ENCODE results near the gene UBTD1. TPM values are rescaled to one million over a fixed set of nuclear protein-coding genes. Genes with fewer than 3 reads are reported as not detected.
"Not testable (repeated sequence)": the region's sequence is repeated elsewhere in the genome, so short reads cannot be mapped to it uniquely, and the experiment has no call there.

The UBTD1 gene
- total and polyA plus RNA-seq, 10 donors = 4.5 to 17.6 (median 11.8) TPM

DNA sequence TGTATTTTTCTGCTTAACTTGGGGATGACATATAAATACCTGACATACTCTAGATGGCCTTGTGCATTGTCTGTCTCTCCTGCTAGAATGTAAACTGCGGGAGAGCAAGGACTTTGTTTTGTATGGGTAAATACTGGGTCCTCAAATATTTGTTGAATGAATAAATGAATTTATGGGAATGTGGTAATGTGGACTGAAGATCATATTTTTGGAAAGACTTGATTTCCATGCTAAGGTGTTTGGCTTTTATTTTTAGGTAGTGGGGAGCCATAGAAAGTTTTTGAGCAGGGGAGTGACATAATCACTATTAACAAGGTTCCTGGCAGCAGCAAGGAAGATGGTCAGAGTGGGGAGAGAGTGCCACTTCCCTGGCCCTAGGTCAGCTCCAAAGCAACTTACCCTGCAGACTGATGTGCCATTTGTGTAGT lies 27.0 kb downstream of the UBTD1 start:
- no peak for DNase-seq
- H3K9me3 ChIP-seq = no peaks in the 10 kb centered on the region
- no peaks in the 10 kb centered on the region for H3K4me1 ChIP-seq
- H3K27me3 ChIP-seq (replicated peaks in 1 of 7) = no peaks in the 10 kb centered on the region
- TF ChIP-seq POLR2AphosphoS5 (IDR thresholded peaks at IDR 0.05) (no peak), POLR2A (IDR thresholded peaks at IDR 0.05) (no peak)
- no peak overlapping the region for H3K27ac ChIP-seq
- H3K4me3 ChIP-seq = no peak overlapping the region
- H3K36me3 ChIP-seq = no peaks in the 10 kb centered on the region
- 91 to 94% (median 92%) methylated on average over 1 of the region's 1 CpG for WGBS, 5 donors
- intact Hi-C loops (cut with DNase I; ENCODE audit: low total_unique reads) = no loop called here

DNA sequence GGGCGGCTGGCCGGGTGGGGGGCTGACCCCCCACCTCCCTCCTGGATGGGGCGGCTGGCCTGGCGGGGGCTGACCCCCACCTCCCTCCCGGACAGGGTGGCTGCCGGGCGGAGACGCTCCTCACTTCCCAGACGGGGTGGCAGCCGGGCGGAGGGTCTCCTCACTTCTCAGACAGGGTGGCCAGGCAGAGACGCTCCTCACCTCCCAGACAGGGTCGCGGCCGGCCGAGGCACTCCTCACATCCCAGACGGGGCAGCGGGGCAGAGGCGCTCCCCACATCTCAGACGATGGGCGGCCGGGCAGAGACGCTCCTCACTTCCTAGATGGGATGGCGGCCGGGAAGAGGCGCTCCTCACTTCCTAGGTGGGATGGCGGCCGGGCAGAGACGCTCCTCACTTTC lies 30.2 kb downstream of the UBTD1 start:
- H3K36me3 ChIP-seq; H3K27me3 ChIP-seq (replicated peaks in 1 of 7); H3K4me3 ChIP-seq; intact Hi-C loops (cut with DNase I; ENCODE audit: low total_unique reads); H3K27ac ChIP-seq; DNase-seq; H3K9me3 ChIP-seq; H3K4me1 ChIP-seq: not testable (repeated sequence)
- WGBS, 5 donors = 96 to 100% (median 98%) methylated on average over 2 to 26 of the region's 29 CpGs; no CpG with 5 or more reads in 1 of the 5 donors

DNA sequence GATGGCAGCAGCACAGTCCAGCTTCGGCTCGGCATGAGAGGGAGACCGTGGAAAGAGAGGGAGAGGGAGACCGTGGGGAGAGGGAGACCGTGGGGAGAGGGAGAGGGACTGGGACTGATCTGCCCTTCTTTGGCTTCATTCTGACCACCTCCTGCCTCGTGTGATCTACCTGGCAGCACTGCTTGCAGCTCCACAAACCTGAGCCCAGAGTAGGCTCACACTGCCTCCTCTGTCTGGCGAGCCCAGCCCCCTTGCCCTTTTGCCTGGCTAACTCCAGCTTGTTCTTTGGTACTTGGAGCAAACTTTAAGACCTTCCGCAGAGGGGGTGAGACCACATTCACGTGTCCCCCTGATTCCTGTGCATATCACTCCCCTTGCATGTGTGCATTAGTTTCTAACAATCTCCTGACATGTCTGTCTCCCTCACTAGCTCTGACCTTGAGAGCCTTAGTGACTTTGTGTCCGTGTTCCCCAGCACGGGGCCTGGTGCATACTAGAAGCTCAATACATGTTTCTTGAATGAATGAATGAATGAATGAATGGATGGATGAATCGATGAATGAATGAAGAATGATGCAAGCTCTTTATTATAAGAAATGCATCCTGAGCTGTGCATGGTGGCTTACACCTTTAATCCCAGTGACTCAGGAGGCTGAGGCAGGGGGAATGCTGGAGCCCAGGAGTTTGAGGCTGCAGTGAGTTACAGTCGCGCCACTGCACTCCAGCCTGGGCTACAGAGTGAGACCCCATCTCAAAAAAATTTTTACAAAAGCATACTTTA lies 31.2 kb downstream of the UBTD1 start:
- no peak for TF ChIP-seq POLR2A (IDR thresholded peaks at IDR 0.05)
- TF ChIP-seq POLR2AphosphoS5 (IDR thresholded peaks at IDR 0.05) = no peak
- TF ChIP-seq, protein P1, sequence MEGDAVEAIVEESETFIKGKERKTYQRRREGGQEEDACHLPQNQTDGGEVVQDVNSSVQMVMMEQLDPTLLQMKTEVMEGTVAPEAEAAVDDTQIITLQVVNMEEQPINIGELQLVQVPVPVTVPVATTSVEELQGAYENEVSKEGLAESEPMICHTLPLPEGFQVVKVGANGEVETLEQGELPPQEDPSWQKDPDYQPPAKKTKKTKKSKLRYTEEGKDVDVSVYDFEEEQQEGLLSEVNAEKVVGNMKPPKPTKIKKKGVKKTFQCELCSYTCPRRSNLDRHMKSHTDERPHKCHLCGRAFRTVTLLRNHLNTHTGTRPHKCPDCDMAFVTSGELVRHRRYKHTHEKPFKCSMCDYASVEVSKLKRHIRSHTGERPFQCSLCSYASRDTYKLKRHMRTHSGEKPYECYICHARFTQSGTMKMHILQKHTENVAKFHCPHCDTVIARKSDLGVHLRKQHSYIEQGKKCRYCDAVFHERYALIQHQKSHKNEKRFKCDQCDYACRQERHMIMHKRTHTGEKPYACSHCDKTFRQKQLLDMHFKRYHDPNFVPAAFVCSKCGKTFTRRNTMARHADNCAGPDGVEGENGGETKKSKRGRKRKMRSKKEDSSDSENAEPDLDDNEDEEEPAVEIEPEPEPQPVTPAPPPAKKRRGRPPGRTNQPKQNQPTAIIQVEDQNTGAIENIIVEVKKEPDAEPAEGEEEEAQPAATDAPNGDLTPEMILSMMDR (IDR thresholded peaks at IDR 0.05 in 8 of 11, conservative IDR thresholded peaks at IDR 0.05 in 3 of 11) = no peak
- WGBS, 5 donors = 80 to 89% (median 87%) methylated on average over 11 to 14 of the region's 14 CpGs

DNA sequence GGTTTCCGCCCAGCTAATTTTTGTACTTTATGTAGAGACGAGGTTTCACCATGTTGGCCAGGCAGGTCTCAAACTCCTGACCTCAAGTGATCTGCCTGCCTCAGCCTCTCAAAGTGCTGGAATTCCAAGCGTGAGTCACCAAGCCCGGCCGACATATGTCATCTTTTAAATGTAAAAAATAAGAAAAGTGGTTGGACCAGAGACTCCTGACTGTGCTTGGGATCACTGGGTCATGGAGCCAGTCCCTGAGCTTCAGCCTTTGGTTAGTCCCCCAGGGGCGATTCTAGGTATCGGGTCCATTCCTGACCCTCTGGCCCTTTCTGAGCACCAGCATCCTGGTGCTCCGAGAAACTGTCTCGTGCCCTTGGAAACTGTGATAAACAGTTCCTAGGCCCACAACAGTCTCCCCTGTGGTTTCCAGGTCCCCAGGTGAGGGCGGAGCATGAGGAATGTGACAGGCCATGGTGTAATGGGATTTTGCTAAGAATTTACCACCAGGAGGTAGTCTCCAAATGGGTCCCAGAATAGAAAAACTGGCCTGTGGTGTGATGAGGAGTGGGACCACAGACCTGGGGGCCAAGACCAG lies 32.8 kb downstream of the UBTD1 start:
- TF ChIP-seq POLR2AphosphoS5 (IDR thresholded peaks at IDR 0.05) (no peak), POLR2A (IDR thresholded peaks at IDR 0.05) (no peak)
- TF ChIP-seq, protein P1 (IDR thresholded peaks at IDR 0.05 in 8 of 11, conservative IDR thresholded peaks at IDR 0.05 in 3 of 11) = no peak
- no peaks in the 10 kb centered on the region for H3K9me3 ChIP-seq
- no peak overlapping the region for H3K4me3 ChIP-seq
- 69 to 89% (median 84%) methylated on average over 10 of the region's 10 CpGs for WGBS, 5 donors
- intact Hi-C loops (cut with DNase I; ENCODE audit: low total_unique reads) = no loop called here
- H3K4me1 ChIP-seq = no peaks in the 10 kb centered on the region
- no peak overlapping the region for H3K27ac ChIP-seq
- no peaks in the 10 kb centered on the region for H3K36me3 ChIP-seq
- no peaks in the 10 kb centered on the region for H3K27me3 ChIP-seq (replicated peaks in 1 of 7)
- no peak for DNase-seq

More for the DNA sequence above, 31.2 kb downstream of the UBTD1 start:
- H3K4me1 ChIP-seq = no peaks in the 10 kb centered on the region
- H3K36me3 ChIP-seq = no peaks in the 10 kb centered on the region
- H3K4me3 ChIP-seq = no peak overlapping the region
- no peaks in the 10 kb centered on the region for H3K27me3 ChIP-seq (replicated peaks in 1 of 7)
- no peak overlapping the region for H3K27ac ChIP-seq
- DNase-seq = no peak
- intact Hi-C loops (cut with DNase I; ENCODE audit: low total_unique reads) = no loop called here
- H3K9me3 ChIP-seq = no peaks in the 10 kb centered on the region

DNA sequence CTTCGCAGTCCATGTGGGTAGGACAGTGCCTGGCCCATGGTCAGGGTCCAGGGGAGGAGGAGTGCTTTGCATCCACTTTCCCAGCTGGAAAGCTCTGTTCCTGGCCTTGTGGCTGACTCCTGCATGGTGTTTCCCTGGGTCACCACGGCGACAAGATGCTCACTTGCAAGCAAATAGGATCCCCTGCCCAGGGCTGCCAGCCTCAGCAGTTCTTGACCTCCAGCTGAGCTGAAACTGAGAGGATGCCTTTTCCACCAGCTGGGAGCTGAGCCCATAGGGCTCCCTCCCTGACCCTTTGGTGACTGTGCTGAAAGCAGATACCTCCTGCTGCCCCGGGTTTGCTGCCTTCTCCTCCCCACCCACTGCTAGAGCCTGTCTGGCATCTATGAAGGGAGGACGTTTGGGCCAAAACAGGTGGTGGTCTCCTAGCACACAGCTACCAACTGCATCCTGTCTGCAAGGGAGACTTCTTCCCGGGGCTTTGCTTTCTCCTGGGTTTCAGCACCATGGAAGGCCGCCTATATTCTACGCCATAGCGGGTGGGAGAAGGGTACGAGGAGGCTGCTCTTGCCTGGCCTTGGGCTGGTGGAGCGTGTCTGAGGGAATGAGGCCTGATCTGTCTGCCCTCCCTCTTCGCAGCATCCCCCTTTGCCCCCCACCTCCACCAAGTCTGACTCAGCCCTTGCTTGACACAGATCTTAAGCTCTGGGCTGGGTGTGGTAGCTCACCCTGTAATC lies 34.4 kb downstream of the UBTD1 start:
- Histone ChIP-seq H3K4me1 (no peaks in the 10 kb centered on the region), H3K36me3 (no peaks in the 10 kb centered on the region), H3K27me3 (replicated peaks in 1 of 7) (no peaks in the 10 kb centered on the region), H3K9me3 (no peaks in the 10 kb centered on the region), H3K4me3 (no peak overlapping the region), H3K27ac (no peak overlapping the region)
- no peak for TF ChIP-seq POLR2AphosphoS5 (IDR thresholded peaks at IDR 0.05)
- TF ChIP-seq, protein P1 (IDR thresholded peaks at IDR 0.05 in 8 of 11, conservative IDR thresholded peaks at IDR 0.05 in 3 of 11) = no peak
- no peak for TF ChIP-seq POLR2A (IDR thresholded peaks at IDR 0.05)
- no peak for DNase-seq
- 79 to 87% (median 84%) methylated on average over 8 to 12 of the region's 12 CpGs for WGBS, 5 donors
- intact Hi-C loops (cut with DNase I; ENCODE audit: low total_unique reads) = no loop called here

Data from spleen (tissue), 11 donors.